ENCODE data around the gene DUSP7. TPM values are rescaled to one million over a fixed set of nuclear protein-coding genes. Genes with fewer than 3 reads are reported as not detected.

The DUSP7 gene
- total and polyA plus RNA-seq, 9 of the 15 experiments (the other 6 are each of a cell fraction or from before 2014, with no cell fraction given) = 0.45 to 15.8 (median 8.2) TPM

- peaks cover 6% of the 10 kb centered on the region; the same call in 1 of the 2 replicates for H4K20me1 ChIP-seq (replicated peaks; ENCODE audit: control insufficient read depth, insufficient read depth, low read length)
- DNase-seq (ENCODE audit: extremely low read depth in 1 of 4, low spot score in 3 of 4) (peak; percentile 18 to 59 (median 43)), ATAC-seq (peak; percentile 24), FAIRE-seq (no peak)
- H3K9me3 ChIP-seq (replicated peaks; ENCODE audit: control insufficient read depth, insufficient read depth, low read depth, low read length) = no peaks in the 10 kb centered on the region
- peaks cover 19 to 52% of the 10 kb centered on the region in 2 experiments; a peak in 4 of 5 replicates for H3K4me1 ChIP-seq (replicated peaks in 1 of 2; ENCODE audit: control insufficient read depth in 2 of 2, insufficient read depth in 2 of 2, low read length in 2 of 2)
- peak overlapping the region; percentile 79 for H3K4me2 ChIP-seq (ENCODE audit: insufficient read depth, low read length)
- peaks cover 44% of the 10 kb centered on the region for H3K79me2 ChIP-seq (ENCODE audit: control insufficient read depth, insufficient read depth, low read length)
- peak overlapping the region; percentile 60 for H3K4me3 ChIP-seq
- H3K36me3 ChIP-seq (ENCODE audit: control insufficient read depth, insufficient read depth, low read length) = peaks cover 37% of the 10 kb centered on the region; the same call in 2 of the 3 replicates
- ChIA-PET POLR2A (interaction anchor here (1.1 kb wide), 1 partner anchor 60 kb away, joined by 4 read pairs; the partner anchor contains the start of gene RPL29), CTCF (ENCODE audit: low intra/inter-chr PET ratio) (interaction anchor here (1.0 to 2.9 kb wide), 3 partner anchors 54 to 89 kb away, joined by 3 to 7 read pairs (median 3); no protein-coding TSS in a partner anchor)
- peak overlapping the region; percentile 80 for H2AFZ ChIP-seq (ENCODE audit: low read depth, low read length)
- H3K9me1 ChIP-seq (ENCODE audit: control insufficient read depth, insufficient read depth, low read length) = no peaks in the 10 kb centered on the region
- BruUV-seq (replicated peaks) = no TSS peak
- under 1% methylated on average over 17 of the region's 94 CpGs for WGBS (ENCODE audit: insufficient coverage, low coverage, missing lambda C conversion rate)
- no peaks in the 10 kb centered on the region for H3K27me3 ChIP-seq (ENCODE audit: control insufficient read depth in 2 of 2, insufficient read depth in 2 of 2, low read length in 2 of 2)
- intact Hi-C loops (cut with micrococcal nuclease) (loop anchor here (2.0 kb wide), 1 partner anchor 113 kb away; the partner anchor contains the start of gene PARP3), in situ Hi-C loops (cut with MboI) (no loop called here)
- H3K27ac ChIP-seq (ENCODE audit: extremely low read depth, low read depth, low read length) = peak overlapping the region; percentile 73
- peak overlapping the region; percentile 70 to 95 for H3K9ac ChIP-seq (ENCODE audit: insufficient read depth in 1 of 2, low read depth in 2 of 2, low read length in 2 of 2)
- TF ChIP-seq THAP12 (CRISPR knock-in tag; IDR thresholded peaks at IDR 0.05) = no peak
- TF ChIP-seq IRF2 (CRISPR knock-in tag; IDR thresholded peaks at IDR 0.05) = no peak
- TF ChIP-seq CTCF (IDR thresholded peaks at IDR 0.05 in 2 of 3, conservative IDR thresholded peaks at IDR 0.05 in 1 of 3; ENCODE audit: insufficient read depth in 2 of 3, low read depth in 1 of 3, low read length in 3 of 3) = peak in 2 of 3 experiments; percentile 18 to 43; a peak in 2 of 6 replicates
- peak; percentile 71 for TF ChIP-seq RBFOX2 (IDR thresholded peaks at IDR 0.05; ENCODE audit: low read depth, low read length)
- peak; percentile 70; the same call in 1 of the 2 replicates for TF ChIP-seq EP400 (IDR thresholded peaks at IDR 0.05)
- no peak; the same call in 1 of the 2 replicates for TF ChIP-seq MYC (IDR thresholded peaks at IDR 0.05; ENCODE audit: low read depth, low read length)
- peak; percentile 47; the same call in 1 of the 2 replicates for TF ChIP-seq MYC (CRISPR knock-in tag; IDR thresholded peaks at IDR 0.05; ENCODE audit: borderline replicate concordance, low read depth)
- TF ChIP-seq STAG1 (CRISPR knock-in tag; IDR thresholded peaks at IDR 0.05; ENCODE audit: borderline replicate concordance) = 0 out of 2 replicates have a peak, but pooled peaks have one; percentile 18
- TF ChIP-seq ZNF77 (CRISPR knock-in tag; IDR thresholded peaks at IDR 0.05) = no peak
- TF ChIP-seq, protein P1, sequence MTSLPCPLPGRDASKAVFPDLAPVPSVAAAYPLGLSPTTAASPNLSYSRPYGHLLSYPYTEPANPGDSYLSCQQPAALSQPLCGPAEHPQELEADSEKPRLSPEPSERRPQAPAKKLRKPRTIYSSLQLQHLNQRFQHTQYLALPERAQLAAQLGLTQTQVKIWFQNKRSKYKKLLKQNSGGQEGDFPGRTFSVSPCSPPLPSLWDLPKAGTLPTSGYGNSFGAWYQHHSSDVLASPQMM (CRISPR knock-in tag; IDR thresholded peaks at IDR 0.05) = no peak
- TF ChIP-seq HMGN3 (IDR thresholded peaks at IDR 0.05; ENCODE audit: borderline replicate concordance, extremely low read depth, insufficient read length, low read depth, low read length) = peak; percentile 7
- no peak for TF ChIP-seq NFRKB (IDR thresholded peaks at IDR 0.05; ENCODE audit: low read depth)
- TF ChIP-seq MNT (conservative IDR thresholded peaks at IDR 0.05) = peak in 1 of 2 experiments; percentile 45; a peak in 2 of 4 replicates
Measured at GRCh38 chr3:52055537-52056351, 627 bp downstream of the DUSP7 start.
